Endothelial cell of umbilical vein (primary cell): ENCODE data around the gene LSR.

ENCODE experiments used
- CTCF ChIP-seq, 2 donors: IDR thresholded peaks; 1 replicate in 1 of 2; 2 replicates in 1 of 2; pipeline ENCODE4 v1.5.1; 2011; ENCODE audit warnings: low read length in 2 of 2, mild to moderate bottlenecking in 2 of 2, moderate library complexity in 2 of 2, control low read depth in 1 of 2, inconsistent platforms in 1 of 2, low read depth in 1 of 2; ENCODE audit not compliant: insufficient read depth in 1 of 2; ENCODE audit errors: extremely low read depth in 1 of 2
- EZH2 ChIP-seq: IDR thresholded peaks from 2 replicates; pipeline ENCODE4 v1.6.1; 2012; ENCODE audit warnings: borderline replicate concordance, low read depth, mild to moderate bottlenecking, moderate library complexity, low read length, inconsistent platforms; ENCODE audit not compliant: severe bottlenecking
- GATA2 ChIP-seq: IDR thresholded peaks from 2 replicates; pipeline ENCODE4 v1.7.0; 2011; ENCODE audit warnings: low read depth, mild to moderate bottlenecking, moderate library complexity, mixed read lengths, low read length; ENCODE audit not compliant: insufficient read length, insufficient read depth
- JUN ChIP-seq: IDR thresholded peaks from 2 replicates; pipeline ENCODE4 v1.6.1; 2011; ENCODE audit warnings: borderline replicate concordance, low read depth; ENCODE audit not compliant: insufficient read length, insufficient read depth
- MAX ChIP-seq: IDR thresholded peaks from 2 replicates; pipeline ENCODE4 v1.6.1; 2011; ENCODE audit not compliant: insufficient read depth, insufficient read length
- MYC ChIP-seq: IDR thresholded peaks from one replicate; pipeline ENCODE4 v1.6.1; 2011; ENCODE audit warnings: mild to moderate bottlenecking, low read depth, low read length
- POLR2A ChIP-seq: IDR thresholded peaks from 2 replicates; pipeline ENCODE4 v1.6.1; 2012; ENCODE audit warnings: low read depth, mild to moderate bottlenecking, control low read depth, low read length
- POLR2AphosphoS5 ChIP-seq: IDR thresholded peaks from 2 replicates; pipeline ENCODE4 v1.6.1; 2012; ENCODE audit warnings: low read depth, mild to moderate bottlenecking, control low read depth, low read length, moderate library complexity; ENCODE audit not compliant: insufficient read depth

- TF ChIP-seq POLR2A (no peak), CTCF (IDR thresholded peaks at IDR 0.05; ENCODE audit: extremely low read depth in 1 of 2, insufficient read depth in 1 of 2, low read depth in 1 of 2, low read length in 2 of 2) (no peak), GATA2 (no peak), JUN (no peak), EZH2 (no peak), POLR2AphosphoS5 (no peak), MYC (no peak), MAX (no peak)
These were observed 12.0 kb upstream of the LSR start for GRCh38 chr19:35236638-35237400.
